Testis (tissue), 3 donors: ENCODE results near the gene CACUL1. TPM values are rescaled to one million over a fixed set of nuclear protein-coding genes. Genes with fewer than 3 reads are reported as not detected.
"Not testable (repeated sequence)": the region's sequence is repeated elsewhere in the genome, so short reads cannot be mapped to it uniquely, and the experiment has no call there.

Experiments used
- DNase-seq: peaks from one replicate; pipeline ENCODE4 v3.0.0-alpha.2; 2019
- H3K27ac ChIP-seq, 2 donors: fragments of 200-600 bp; sonication (generic); one replicate each; pipeline ENCODE4 v1.5.1; 2019
- H3K27me3 ChIP-seq: fragments of 200-600 bp; sonication (generic); one replicate; pipeline ENCODE4 v1.5.1; 2019
- H3K36me3 ChIP-seq: fragments of 200-600 bp; sonication (generic); one replicate; pipeline ENCODE4 v1.5.1; 2017; ENCODE audit warnings: low read depth; ENCODE audit errors: missing control alignments
- H3K4me1 ChIP-seq: fragments of 200-600 bp; sonication (generic); one replicate; pipeline ENCODE4 v1.5.1; 2019
- H3K4me3 ChIP-seq, 2 donors: fragments of 200-600 bp; sonication (generic); one replicate each; pipeline ENCODE4 v1.5.1; 2017 to 2019
- H3K9me3 ChIP-seq: fragments of 200-600 bp; sonication (generic); one replicate; pipeline ENCODE4 v1.5.1; 2017
- CTCF ChIP-seq, 3 experiments: fragments of 450-650 bp in 2 of 3; fragments of 200-600 bp in 1 of 3; sonication (generic) in 1 of 3; IDR thresholded peaks; one replicate each; pipeline ENCODE4 v1.5.1; 2016 to 2019; ENCODE audit warnings: antibody characterized with exemption in 3 of 3, mild to moderate bottlenecking in 2 of 3, moderate library complexity in 1 of 3
- POLR2A ChIP-seq: fragments of 450-650 bp; IDR thresholded peaks from one replicate; pipeline ENCODE4 v1.6.1; 2017; ENCODE audit warnings: antibody characterized with exemption, mild to moderate bottlenecking, moderate library complexity
- WGBS, 2 donors: methylation state at CpG; one replicate each; pipeline ENCODE4 v1.1.5; 2018; 5-methylcytosine and 5-hydroxymethylcytosine counted together
- intact Hi-C: fragments of 100-400 bp; cut with DNase I; formaldehyde crosslinking; loops from one replicate; pipeline ENCODE4 v1.15.1; 2023; ENCODE audit warnings: low total_unique reads
- polyA plus RNA-seq: library from polyadenylated mRNA; stranded (reverse); fragments of 350-450 nt; fragmentation: Illumina TruSeq; extraction: RNeasy Lipid Tissue Mini Kit (QIAGEN cat#74804); gene quantifications from one replicate; pipeline ENCODE4 v1.2.3, GENCODE V29; 2014; ENCODE audit warnings: low read depth, low replicate concordance; ENCODE audit not compliant: insufficient read depth
- total RNA-seq, 2 donors: library from RNA; depleted of rRNA; stranded (reverse); fragments of >200 nt; gene quantifications; one replicate each; pipeline ENCODE4 v1.2.3, GENCODE V29; 2016

The CACUL1 gene
- total and polyA plus RNA-seq, 3 donors from 2014 or later = 60.1 to 72.0 (median 62.6) TPM

GRCh38 chr10:118748041-118748440 lies 6.7 kb downstream of the CACUL1 start:
- no peak for DNase-seq
- Histone ChIP-seq H3K27me3 (no peaks in the 10 kb centered on the region), H3K4me1 (peaks cover 9% of the 10 kb centered on the region), H3K9me3 (no peaks in the 10 kb centered on the region), H3K36me3 (no peaks in the 10 kb centered on the region), H3K4me3 (no peak overlapping the region), H3K27ac (no peak overlapping the region)
- intact Hi-C loops = no loop called here
- 74 to 79% methylated on average over 6 of the region's 6 CpGs for WGBS, 2 donors
- no peak for TF ChIP-seq CTCF (IDR thresholded peaks at IDR 0.05)
- no peak for TF ChIP-seq POLR2A

- no peak for DNase-seq
- peaks cover 6% of the 10 kb centered on the region for H3K4me1 ChIP-seq
- intact Hi-C loops = no loop called here
- H3K27ac ChIP-seq = no peak overlapping the region
- no peak overlapping the region for H3K4me3 ChIP-seq
- no peaks in the 10 kb centered on the region for H3K36me3 ChIP-seq
- no peaks in the 10 kb centered on the region for H3K27me3 ChIP-seq
- no peaks in the 10 kb centered on the region for H3K9me3 ChIP-seq
- WGBS, 2 donors = 71 to 73% methylated on average over 4 of the region's 4 CpGs
- TF ChIP-seq CTCF (IDR thresholded peaks at IDR 0.05) = no peak
- TF ChIP-seq POLR2A = no peak
Observed at GRCh38 chr10:118746246-118746645, 8.5 kb downstream of the CACUL1 start.

GRCh38 chr10:118745056-118745455 lies 9.7 kb downstream of the CACUL1 start:
- no peak overlapping the region for H3K27ac ChIP-seq

GRCh38 chr10:118744346-118744918 lies 10.3 kb downstream of the CACUL1 start:
- intact Hi-C loops, H3K36me3 ChIP-seq, H3K4me3 ChIP-seq, H3K27me3 ChIP-seq, H3K4me1 ChIP-seq, H3K27ac ChIP-seq, H3K9me3 ChIP-seq, DNase-seq: not testable (repeated sequence)
- WGBS, 2 donors = 88 to 89% methylated on average over 9 of the region's 9 CpGs

More at GRCh38 chr10:118745056-118745455, 9.7 kb downstream of the CACUL1 start:
- Histone ChIP-seq H3K4me1 (peaks cover 6% of the 10 kb centered on the region), H3K9me3 (no peaks in the 10 kb centered on the region), H3K27me3 (no peaks in the 10 kb centered on the region), H3K4me3 (no peak overlapping the region), H3K36me3 (no peaks in the 10 kb centered on the region)
- intact Hi-C loops = no loop called here
- WGBS, 2 donors = 91 to 97% methylated on average over 4 of the region's 4 CpGs
- TF ChIP-seq CTCF (IDR thresholded peaks at IDR 0.05) = no peak
- no peak for TF ChIP-seq POLR2A
- no peak for DNase-seq

- H3K36me3 ChIP-seq = no peaks in the 10 kb centered on the region
- H3K9me3 ChIP-seq = no peaks in the 10 kb centered on the region
- 75 to 81% methylated on average over 1 of the region's 1 CpG for WGBS, 2 donors
- intact Hi-C loops = no loop called here
- no peak overlapping the region for H3K4me3 ChIP-seq
- no peak overlapping the region for H3K27ac ChIP-seq
- peaks cover 11% of the 10 kb centered on the region for H3K4me1 ChIP-seq
- no peaks in the 10 kb centered on the region for H3K27me3 ChIP-seq
- DNase-seq = no peak
- TF ChIP-seq POLR2A (no peak), CTCF (IDR thresholded peaks at IDR 0.05) (no peak)
Observed at GRCh38 chr10:118742782-118743181, 12.0 kb downstream of the CACUL1 start.
